Activated CD4-positive, alpha-beta T cell treated with anti-CD3 and anti-CD28 coated beads, Interleukin-2, amount 50 U/mL, for 4 hours (primary cell): Measurements from ENCODE around the gene LRRC39.
"Not testable (repeated sequence)": the region's sequence is repeated elsewhere in the genome, so short reads cannot be mapped to it uniquely, and the experiment has no call there.

ENCODE experiments used
- DNase-seq, 2 experiments: peaks; one replicate each; pipeline ENCODE4 v3.0.0-alpha.2; 2020

LRRC39 gene

GRCh38 chr1:100178091-100178490, at the start of gene LRRC39:
Gene LRRC39, minus strand, starts transcription at chr1:100178256. Its CDS starts 9,740 bp downstream, at chr1:100168516.
- no peak for DNase-seq

GRCh38 chr1:100222428-100222827, 44.4 kb upstream of the LRRC39 start:
- no peak for DNase-seq

- no peak for DNase-seq
These were observed 41.8 kb upstream of the LRRC39 start for GRCh38 chr1:100219883-100220282.

GRCh38 chr1:100219457-100219856, 41.4 kb upstream of the LRRC39 start:
- no peak for DNase-seq

- no peak for DNase-seq
These were observed 39.8 kb upstream of the LRRC39 start for GRCh38 chr1:100217834-100218233.

GRCh38 chr1:100215101-100215500, 37.0 kb upstream of the LRRC39 start:
- no peak for DNase-seq

GRCh38 chr1:100213141-100213540, 35.1 kb upstream of the LRRC39 start:
- no peak for DNase-seq

GRCh38 chr1:100206301-100206700, 28.2 kb upstream of the LRRC39 start:
- DNase-seq, result no peak

- not testable (repeated sequence) for DNase-seq
These were observed 27.5 kb upstream of the LRRC39 start for GRCh38 chr1:100205593-100205992.

- not testable (repeated sequence) for DNase-seq
These were observed 27.0 kb upstream of the LRRC39 start for GRCh38 chr1:100205103-100205502.

- not testable (repeated sequence) for DNase-seq
These were observed 24.6 kb upstream of the LRRC39 start for GRCh38 chr1:100202703-100203102.

- DNase-seq, result not testable (repeated sequence)
These were observed 22.0 kb upstream of the LRRC39 start for GRCh38 chr1:100200060-100200459.

GRCh38 chr1:100198596-100198995, 20.5 kb upstream of the LRRC39 start:
- DNase-seq, result no peak

- DNase-seq, result no peak
These were observed 10.6 kb upstream of the LRRC39 start for GRCh38 chr1:100188617-100189016.

GRCh38 chr1:100187912-100188311, 9.9 kb upstream of the LRRC39 start:
- DNase-seq, result no peak

- no peak for DNase-seq
These were observed 6.5 kb upstream of the LRRC39 start for GRCh38 chr1:100184536-100184935.

GRCh38 chr1:100183370-100183769, 5.3 kb upstream of the LRRC39 start:
- no peak for DNase-seq

- DNase-seq, result no peak
These were observed 588 bp downstream of the LRRC39 start for GRCh38 chr1:100177295-100178041.

- DNase-seq, result no peak
These were observed 10.0 kb downstream of the LRRC39 start for GRCh38 chr1:100168051-100168450.

GRCh38 chr1:100164702-100165101, 13.4 kb downstream of the LRRC39 start:
- no peak for DNase-seq

GRCh38 chr1:100164216-100164615, 13.8 kb downstream of the LRRC39 start:
- no peak for DNase-seq

GRCh38 chr1:100162881-100163280, 15.2 kb downstream of the LRRC39 start:
- no peak for DNase-seq

- no peak for DNase-seq
These were observed 25.8 kb downstream of the LRRC39 start for GRCh38 chr1:100152271-100152670.

- no peak for DNase-seq
These were observed 26.4 kb downstream of the LRRC39 start for GRCh38 chr1:100151679-100152078.

GRCh38 chr1:100147875-100148274, 30.2 kb downstream of the LRRC39 start:
- DNase-seq, result no peak
